ENCODE results near the gene KCNAB3. TPM values are rescaled to one million over a fixed set of nuclear protein-coding genes. Genes with fewer than 3 reads are reported as not detected.

KCNAB3 gene
- total RNA-seq (2022; extraction: Qiagen RNA extraction; ENCODE audit: low read depth), result 1.8 to 3.0 TPM (median 2.5 TPM) in 5 replicates

DNA sequence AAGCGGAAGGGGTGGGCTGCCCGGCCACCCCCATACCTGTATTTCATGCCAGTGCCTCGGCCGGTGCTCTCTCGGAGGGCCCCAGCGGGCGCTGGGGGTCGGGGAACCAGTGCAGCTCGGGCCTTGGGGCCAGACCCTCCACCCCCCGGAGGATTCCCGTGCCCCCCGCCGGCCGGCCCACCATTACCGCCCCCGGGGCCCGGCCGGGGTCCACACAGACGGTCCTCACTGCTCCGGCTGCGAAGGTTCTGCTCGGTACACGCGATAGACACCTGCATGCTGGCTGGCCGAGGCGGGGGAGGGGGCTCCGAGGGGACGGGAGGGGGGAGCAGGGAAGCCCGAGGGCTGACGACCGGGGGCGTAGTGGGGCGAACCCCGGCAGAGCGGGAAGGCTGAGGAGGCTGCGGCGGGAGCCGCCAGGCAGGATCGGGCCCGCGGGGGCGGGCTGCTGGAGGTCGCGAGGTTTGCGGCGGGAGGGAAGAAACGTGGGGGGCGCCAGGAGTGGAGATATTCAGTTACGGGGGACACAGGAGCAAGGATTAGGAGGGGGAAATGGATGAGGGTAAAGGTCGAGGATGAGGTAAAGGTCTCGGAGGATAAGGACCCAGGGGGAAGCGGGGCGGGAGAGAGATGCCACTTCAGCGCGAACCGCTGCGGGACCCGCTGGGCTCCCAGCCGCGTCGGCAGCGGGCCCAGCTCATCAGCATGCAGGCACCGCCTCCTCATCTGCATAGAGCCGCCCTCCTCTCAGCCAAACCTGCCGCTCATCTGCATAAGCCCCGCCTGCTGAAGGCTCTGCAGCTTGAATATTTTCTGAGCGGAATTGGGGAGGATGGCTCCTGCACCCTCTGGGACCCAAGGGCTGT is at the start of gene KCNAB3:
Gene KCNAB3 (minus strand): TSS at position 699 of the 866 bp plus-strand sequence. CDS start 421 bp downstream, at position 278.

DNA sequence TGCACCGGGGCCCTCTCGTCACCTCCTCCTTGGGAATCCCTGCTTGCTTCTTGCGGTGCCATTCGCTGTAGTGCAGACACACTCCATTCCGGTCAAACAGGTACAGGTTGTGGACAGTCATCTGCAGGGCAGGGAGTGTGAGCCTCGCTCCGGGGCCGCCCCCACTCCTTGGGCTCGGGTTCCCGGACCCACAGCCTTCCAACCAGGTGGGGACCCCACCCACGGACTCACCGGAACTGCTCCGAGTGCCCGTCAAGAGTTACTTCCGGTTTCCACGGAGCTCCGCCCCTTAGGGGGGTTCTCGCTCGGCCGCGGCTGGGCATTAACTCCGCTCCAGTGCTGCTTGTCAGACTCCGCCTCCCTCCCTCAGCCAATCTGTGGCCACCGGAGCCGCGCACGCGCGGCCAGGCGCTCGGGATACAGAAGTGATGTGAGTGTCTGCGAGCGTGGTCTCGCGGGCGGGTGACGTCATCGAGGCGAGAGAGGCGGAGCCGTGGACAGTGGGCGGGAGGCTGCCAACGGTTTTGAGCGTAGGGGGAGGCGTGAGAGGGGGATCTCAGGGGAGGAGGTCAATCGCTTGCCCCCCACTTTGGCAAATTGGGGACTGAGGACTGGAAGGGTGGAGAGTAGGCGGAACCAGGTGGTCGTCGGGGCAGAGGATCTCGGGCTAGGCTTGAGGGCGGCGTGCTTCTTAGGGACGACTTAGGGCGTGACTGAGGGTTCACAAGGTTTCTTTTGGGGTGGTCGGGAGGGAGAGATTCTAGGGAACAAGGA is 2.2 kb upstream of the KCNAB3 start, which contains the start of the genes CNTROB and TRAPPC1:
Gene CNTROB (plus strand): TSS at position 498 of the 774 bp plus-strand sequence. CDS start 874 bp downstream, outside the sequence.
Gene TRAPPC1 (minus strand): TSS at position 238 of the 774 bp plus-strand sequence. CDS start 117 bp downstream, at position 121.

DNA sequence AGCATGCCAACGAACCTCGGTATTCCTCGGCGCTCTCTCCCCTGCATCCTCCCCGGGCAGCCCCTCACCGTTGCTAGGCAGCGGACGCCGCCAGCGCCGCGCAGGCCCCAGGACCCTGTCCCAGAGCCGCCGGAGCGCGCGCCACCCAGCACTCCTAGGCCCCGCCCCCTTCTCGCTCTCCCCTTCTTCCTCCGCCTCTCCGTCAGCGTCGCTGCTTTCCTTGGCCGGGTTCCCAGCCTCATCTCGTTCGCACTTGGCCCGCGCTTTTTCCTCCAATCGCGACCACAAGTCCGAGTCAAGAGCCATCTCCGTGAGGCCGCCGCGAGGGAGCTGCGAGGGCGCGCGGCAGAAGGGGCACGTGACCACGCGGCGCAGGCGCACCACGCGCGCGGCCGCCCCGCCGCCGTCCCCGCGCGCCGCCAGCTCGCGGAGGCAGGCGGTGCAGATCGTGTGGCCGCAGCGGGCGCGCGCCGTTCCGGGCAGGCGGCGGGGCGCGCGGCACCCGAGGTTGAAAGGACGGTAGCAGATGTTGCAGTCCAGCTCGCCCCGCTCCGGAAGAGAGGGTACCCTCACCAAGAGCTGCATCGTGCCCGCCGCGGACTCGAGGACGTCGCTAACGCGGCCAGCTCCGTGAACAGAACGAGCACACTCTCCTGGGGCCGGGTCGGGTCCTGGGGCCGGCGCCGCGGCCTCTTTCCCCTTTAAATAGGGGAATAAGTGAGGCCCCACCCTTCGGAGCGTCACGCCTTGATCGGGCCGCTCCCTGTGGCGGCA is 13.9 kb downstream of the KCNAB3 start, which contains the start of gene RNF227:
Gene RNF227 (minus strand): TSS at position 679 of the 774 bp plus-strand sequence. CDS start 94 bp downstream, at position 585.

DNA sequence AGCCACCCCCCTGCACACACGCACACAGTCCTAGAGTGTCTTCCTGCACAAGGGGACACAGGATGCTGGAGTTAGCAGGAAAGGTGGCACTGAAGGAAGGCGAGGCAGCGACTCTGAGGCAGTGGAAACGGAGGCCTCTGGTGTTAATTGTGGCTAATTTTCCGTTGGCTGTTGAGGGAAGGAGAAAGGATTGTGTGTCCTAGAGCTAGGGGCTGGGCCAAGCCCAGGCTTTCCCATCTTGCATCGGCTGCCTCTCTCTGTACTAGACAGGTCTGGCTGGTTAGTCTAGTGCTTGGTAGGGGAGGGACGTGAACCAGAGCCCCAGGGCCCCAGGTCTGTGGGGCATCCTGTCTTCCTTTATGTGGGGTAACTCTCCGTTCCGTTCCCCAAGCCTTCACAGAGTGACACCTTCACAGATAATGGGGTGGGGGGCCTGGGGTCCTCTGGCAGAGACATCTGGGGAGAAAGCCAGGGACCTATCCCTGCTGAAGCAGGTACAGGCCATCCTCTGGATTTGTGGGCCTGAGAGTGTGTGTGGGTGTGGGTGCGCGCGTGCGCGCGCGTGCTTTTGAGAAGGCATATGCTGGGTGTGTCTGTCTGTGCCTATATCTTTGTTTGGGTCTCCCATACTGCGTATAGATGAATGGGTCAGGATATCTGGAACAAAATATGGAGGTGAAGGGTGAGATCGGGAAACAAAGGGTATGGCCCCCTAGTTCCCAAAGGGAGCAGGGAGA is 41.3 kb downstream of the KCNAB3 start, which contains the start of gene CHD3:
Gene CHD3 (plus strand): TSS at position 606 of the 737 bp plus-strand sequence. CDS start 212 bp downstream, outside the sequence.

Other genes starting within 250 kb of the KCNAB3 start
- gene TP53, start 242.4 kb downstream of the KCNAB3 start, total RNA-seq (2022; extraction: Qiagen RNA extraction; ENCODE audit: low read depth), result 48.7 to 61.6 TPM (median 55.2 TPM) in 5 replicates
- gene WRAP53, start 241.4 kb downstream of the KCNAB3 start, total RNA-seq (2022; extraction: Qiagen RNA extraction; ENCODE audit: low read depth), result 33.9 to 50.3 TPM (median 47.7 TPM) in 5 replicates
- 1.0 to 1.7 TPM (median 1.4 TPM) in 5 replicates for gene EFNB3, start 224.7 kb downstream of the KCNAB3 start, total RNA-seq (2022; extraction: Qiagen RNA extraction; ENCODE audit: low read depth)
- gene DNAH2, start 212.1 kb downstream of the KCNAB3 start, total RNA-seq (2022; extraction: Qiagen RNA extraction; ENCODE audit: low read depth), result 0.01 to 0.03 TPM in 2 of 5 replicates, not detected in the others
- 13.8 to 23.8 TPM (median 15.1 TPM) in 5 replicates for gene KDM6B, start 95.6 kb downstream of the KCNAB3 start, total RNA-seq (2022; extraction: Qiagen RNA extraction; ENCODE audit: low read depth)
- gene TMEM88, start 74.8 kb downstream of the KCNAB3 start, total RNA-seq (2022; extraction: Qiagen RNA extraction; ENCODE audit: low read depth), result 0.48 to 1.1 TPM (median 0.79 TPM) in 5 replicates
- gene NAA38, start 72.3 kb downstream of the KCNAB3 start, total RNA-seq (2022; extraction: Qiagen RNA extraction; ENCODE audit: low read depth), result 179 to 238 TPM (median 208 TPM) in 5 replicates
- 21.3 to 23.4 TPM (median 22.7 TPM) in 5 replicates for gene CYB5D1, start 71.9 kb downstream of the KCNAB3 start, total RNA-seq (2022; extraction: Qiagen RNA extraction; ENCODE audit: low read depth)
- 65.3 to 76.0 TPM (median 68.6 TPM) in 5 replicates for gene CHD3, start 41.1 kb downstream of the KCNAB3 start, total RNA-seq (2022; extraction: Qiagen RNA extraction; ENCODE audit: low read depth)
- gene RNF227, start 13.6 kb downstream of the KCNAB3 start, total RNA-seq (2022; extraction: Qiagen RNA extraction; ENCODE audit: low read depth), result 1.1 to 2.5 TPM (median 1.4 TPM) in 5 replicates
- 309 to 334 TPM (median 324 TPM) in 5 replicates for gene TRAPPC1, start 2.1 kb upstream of the KCNAB3 start, total RNA-seq (2022; extraction: Qiagen RNA extraction; ENCODE audit: low read depth)
- gene CNTROB, start 2.4 kb upstream of the KCNAB3 start, total RNA-seq (2022; extraction: Qiagen RNA extraction; ENCODE audit: low read depth), result 36.8 to 45.9 TPM (median 39.2 TPM) in 5 replicates
- gene GUCY2D, start 72.8 kb upstream of the KCNAB3 start, total RNA-seq (2022; extraction: Qiagen RNA extraction; ENCODE audit: low read depth), result 0.08 TPM in 1 of 5 replicates, not detected in the others
- gene ALOX15B, start 109.2 kb upstream of the KCNAB3 start, total RNA-seq (2022; extraction: Qiagen RNA extraction; ENCODE audit: low read depth), result not detected in 5 replicates
- 0.68 to 1.8 TPM (median 1.0 TPM) in 5 replicates for gene ALOX12B, start 157.9 kb upstream of the KCNAB3 start, total RNA-seq (2022; extraction: Qiagen RNA extraction; ENCODE audit: low read depth)
- gene ALOXE3, start 188.7 kb upstream of the KCNAB3 start, total RNA-seq (2022; extraction: Qiagen RNA extraction; ENCODE audit: low read depth), result 6.0 to 7.7 TPM (median 6.4 TPM) in 5 replicates
- 0.70 to 2.5 TPM (median 1.1 TPM) in 5 replicates for gene HES7, start 194.2 kb upstream of the KCNAB3 start, total RNA-seq (2022; extraction: Qiagen RNA extraction; ENCODE audit: low read depth)
- 3.5 to 5.7 TPM (median 4.7 TPM) in 5 replicates for gene PER1, start 222.5 kb upstream of the KCNAB3 start, total RNA-seq (2022; extraction: Qiagen RNA extraction; ENCODE audit: low read depth)
- 20.5 to 28.0 TPM (median 23.3 TPM) in 5 replicates for gene VAMP2, start 233.1 kb upstream of the KCNAB3 start, total RNA-seq (2022; extraction: Qiagen RNA extraction; ENCODE audit: low read depth)
- gene TMEM107, start 246.5 kb upstream of the KCNAB3 start, total RNA-seq (2022; extraction: Qiagen RNA extraction; ENCODE audit: low read depth), result 16.3 to 20.2 TPM (median 19.7 TPM) in 5 replicates